Measurements from ENCODE around the gene DHX35.

The DHX35 gene

GRCh38 chr20:39069976-39070375, 107.8 kb downstream of the DHX35 start:
- no peak for DNase-seq

- DNase-seq: no peak
Observed at GRCh38 chr20:39070484-39071231, 108.5 kb downstream of the DHX35 start.

- DNase-seq: no peak
Observed at GRCh38 chr20:39072132-39072531, 110.0 kb downstream of the DHX35 start.

GRCh38 chr20:39072653-39073052, 110.5 kb downstream of the DHX35 start:
- no peak for DNase-seq

- no peak for DNase-seq
Observed at GRCh38 chr20:39075731-39076130, 113.6 kb downstream of the DHX35 start.

GRCh38 chr20:39076958-39077357, 114.8 kb downstream of the DHX35 start:
- DNase-seq: no peak

GRCh38 chr20:39080326-39080725, 118.2 kb downstream of the DHX35 start:
- DNase-seq: no peak

GRCh38 chr20:39081255-39081654, 119.1 kb downstream of the DHX35 start:
- DNase-seq: peak; percentile 76

GRCh38 chr20:39082622-39083398, 120.7 kb downstream of the DHX35 start:
- DNase-seq: no peak

GRCh38 chr20:39083761-39084160, 121.6 kb downstream of the DHX35 start:
- no peak for DNase-seq

- no peak for DNase-seq
Observed at GRCh38 chr20:39089029-39089428, 126.9 kb downstream of the DHX35 start.

Measured in NCI-H2227 treated with DMSO at 0.1 percent for 48 hours (cell line).